HG03095 (cell line): ENCODE data around the gene NFATC3.

Experiments
- ATAC-seq: cut with Tn5 transposase; IDR thresholded peaks from one replicate; pipeline ENCODE4 v1.9.1; 2021; ENCODE audit warnings: moderate library complexity; ENCODE audit not compliant: unreplicated experiment

The NFATC3 gene

DNA sequence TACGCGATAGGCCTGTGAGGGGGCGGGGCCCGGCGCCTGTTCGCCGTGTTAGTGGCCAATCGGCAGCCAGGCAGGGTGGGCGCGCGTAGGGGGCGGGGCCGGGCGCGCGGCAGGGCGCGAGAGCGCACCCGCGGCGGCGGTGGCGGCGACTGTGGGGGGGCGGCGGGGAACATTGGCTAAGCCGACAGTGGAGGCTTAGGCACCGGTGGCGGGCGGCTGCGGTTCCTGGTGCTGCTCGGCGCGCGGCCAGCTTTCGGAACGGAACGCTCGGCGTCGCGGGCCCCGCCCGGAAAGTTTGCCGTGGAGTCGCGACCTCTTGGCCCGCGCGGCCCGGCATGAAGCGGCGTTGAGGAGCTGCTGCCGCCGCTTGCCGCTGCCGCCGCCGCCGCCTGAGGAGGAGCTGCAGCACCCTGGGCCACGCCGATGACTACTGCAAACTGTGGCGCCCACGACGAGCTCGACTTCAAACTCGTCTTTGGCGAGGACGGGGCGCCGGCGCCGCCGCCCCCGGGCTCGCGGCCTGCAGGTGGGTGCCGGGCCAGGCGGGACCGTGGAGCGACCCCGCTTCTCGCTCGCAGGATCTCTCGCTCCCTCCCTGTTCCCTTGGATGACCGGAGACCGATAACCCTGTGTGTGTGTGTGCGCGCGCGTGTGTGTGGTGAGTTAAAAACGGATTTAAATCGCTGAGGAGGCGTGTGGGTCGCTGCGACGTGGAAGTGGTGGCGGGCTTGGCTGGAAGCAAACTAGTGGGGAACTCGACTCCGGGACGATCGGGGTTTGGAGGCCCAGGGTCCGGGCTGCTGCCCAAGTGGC is at the start of gene NFATC3:
TSS of gene NFATC3 (plus strand) at position 112 of the 813 bp plus-strand sequence. CDS start at position 424, 312 bp downstream.
- ATAC-seq = peak; percentile 37

DNA sequence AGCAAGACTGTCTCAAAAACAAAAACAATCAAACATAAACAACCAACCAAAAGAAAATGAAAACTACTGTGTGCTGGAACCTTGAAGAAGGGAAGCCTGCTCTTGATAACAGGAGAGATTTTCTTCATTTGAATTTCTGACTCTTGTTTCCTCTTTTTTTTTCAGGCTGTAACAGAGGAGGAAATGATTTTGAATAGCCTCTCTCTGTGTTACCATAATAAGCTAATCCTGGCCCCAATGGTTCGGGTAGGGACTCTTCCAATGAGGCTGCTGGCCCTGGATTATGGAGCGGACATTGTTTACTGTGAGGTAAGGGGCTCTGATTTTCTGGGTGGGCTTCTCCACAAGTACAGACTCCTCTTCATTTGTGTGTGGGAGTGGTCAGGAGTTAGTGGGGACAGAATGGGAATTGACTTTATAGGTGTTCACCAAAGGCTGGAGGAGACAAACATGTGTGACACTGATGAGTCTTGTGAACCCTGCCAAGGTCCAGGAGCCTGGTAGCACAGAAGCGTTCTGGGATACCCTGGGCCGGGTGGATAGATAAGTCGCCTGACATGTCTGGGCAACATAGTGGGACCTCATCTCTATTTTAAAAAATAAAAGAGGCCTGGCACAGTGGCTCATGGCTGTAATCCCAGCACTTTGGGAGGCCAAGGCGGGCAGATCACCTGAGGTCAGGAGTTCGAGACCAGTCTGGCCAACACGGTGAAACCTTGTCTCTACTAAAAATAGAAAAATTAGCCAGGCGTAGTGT is 47.2 kb upstream of the NFATC3 start:
- no peak for ATAC-seq

DNA sequence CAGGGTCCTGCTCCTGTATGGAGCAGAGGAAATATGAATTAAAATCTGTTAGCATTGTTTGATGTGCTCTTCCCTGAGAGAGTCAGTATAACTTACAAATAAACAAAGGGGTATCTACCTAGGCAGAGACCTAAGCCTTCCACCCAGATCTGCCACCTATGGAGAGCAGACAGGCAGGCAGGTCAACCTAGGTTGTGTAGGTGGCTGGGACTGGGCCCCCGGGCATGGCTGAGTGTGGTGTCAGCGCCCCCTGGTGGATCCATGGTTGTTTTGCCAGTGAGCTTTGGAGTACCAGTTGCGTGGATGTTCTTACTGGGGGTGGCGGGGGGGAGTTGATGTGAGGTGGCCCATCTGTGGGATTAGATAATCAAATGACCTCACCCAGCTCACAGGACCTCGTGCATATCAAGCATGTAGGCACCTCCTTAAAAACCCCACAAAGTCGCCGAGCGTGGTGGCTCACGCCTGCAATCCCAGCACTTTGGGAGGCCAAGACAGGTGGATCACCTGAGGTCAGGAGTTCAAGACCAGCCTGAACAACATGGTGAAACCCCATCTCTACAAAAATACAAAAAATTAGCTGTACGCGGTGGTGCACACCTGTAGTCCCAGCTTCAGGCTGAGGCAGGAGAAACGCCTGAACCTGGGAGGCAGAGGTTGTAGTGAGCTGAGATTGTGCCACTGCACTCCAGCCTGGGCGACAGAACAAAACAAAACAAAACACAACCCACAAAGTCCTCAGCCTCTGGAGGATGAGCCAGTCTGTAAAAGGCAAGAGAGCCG is 44.5 kb upstream of the NFATC3 start:
- ATAC-seq = peak; percentile 56

DNA sequence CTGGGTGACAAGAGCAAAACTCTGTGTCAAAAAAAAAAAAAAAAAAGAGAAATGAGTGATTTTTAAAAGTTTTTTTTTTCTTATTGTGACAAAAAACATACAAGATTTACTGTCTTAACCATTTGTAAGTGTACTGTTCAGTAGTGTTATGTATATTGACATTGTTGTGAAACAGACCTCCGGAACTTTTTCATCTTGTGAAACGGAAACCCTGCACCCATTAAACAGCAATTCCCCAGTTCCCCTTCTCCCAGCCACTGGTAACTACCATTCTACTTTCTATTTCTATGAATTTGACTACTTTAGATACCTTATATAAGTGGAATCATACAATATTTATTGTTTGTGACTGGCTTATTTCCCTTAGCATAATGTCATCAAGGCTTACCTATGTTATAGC is 43.4 kb upstream of the NFATC3 start:
- no peak for ATAC-seq

DNA sequence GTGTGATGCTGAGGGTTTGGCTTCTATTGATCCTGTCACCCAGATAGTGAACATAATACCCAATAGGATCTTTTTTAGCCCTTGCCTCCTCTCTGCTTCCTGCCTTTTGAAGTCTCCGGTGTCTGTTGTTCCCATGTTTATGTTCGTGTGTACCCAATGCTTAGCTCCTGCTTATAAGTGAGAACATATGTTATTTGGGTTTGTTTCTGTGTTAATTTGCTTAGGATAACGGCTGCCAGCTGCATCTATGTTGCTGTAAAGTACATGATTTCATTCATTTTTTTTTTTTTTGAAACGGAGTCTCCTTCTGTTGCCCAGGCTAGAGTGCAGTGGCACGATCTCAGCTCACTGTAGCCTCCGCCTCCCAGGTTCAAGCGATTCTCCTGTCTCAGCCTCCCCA is 39.1 kb upstream of the NFATC3 start:
- no peak for ATAC-seq

DNA sequence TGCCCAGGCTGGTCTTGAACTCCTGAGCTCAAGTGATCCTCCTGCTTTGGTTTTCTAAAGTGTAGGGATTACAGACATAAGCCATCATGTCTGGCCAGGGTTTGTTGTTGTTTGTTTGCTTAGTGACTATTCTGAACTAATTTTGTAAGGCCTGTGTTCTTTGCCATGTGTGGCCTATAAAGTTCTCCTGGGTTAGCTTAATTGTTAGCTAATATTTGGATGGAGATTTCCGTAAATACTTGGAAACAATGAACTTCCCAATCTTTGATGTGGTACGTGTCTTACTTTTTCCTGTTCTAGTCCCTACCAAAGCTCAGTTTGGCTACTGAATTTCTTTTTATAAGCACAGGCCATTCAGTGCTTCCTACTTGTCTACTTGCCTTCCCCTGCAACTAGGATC is 37.2 kb upstream of the NFATC3 start:
- no peak for ATAC-seq

DNA sequence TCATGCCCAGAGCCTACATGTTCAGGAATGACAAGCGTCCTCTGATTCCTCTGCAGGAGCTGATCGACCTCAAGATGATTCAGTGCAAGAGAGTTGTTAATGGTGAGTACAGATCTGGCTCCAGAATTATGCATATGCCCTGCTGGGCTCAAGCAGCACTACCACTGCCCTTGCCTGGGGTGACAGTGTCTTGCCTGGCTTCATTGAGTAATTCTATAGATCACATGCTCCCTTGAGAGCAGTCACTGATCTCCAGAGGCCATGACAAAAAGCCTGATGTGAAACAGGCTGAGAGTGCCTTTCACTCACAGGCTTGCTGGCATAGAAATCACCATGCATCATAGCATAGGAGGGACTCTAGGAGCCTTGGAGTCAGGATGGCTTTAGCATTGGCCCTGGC is 35.7 kb upstream of the NFATC3 start:
- ATAC-seq = no peak

DNA sequence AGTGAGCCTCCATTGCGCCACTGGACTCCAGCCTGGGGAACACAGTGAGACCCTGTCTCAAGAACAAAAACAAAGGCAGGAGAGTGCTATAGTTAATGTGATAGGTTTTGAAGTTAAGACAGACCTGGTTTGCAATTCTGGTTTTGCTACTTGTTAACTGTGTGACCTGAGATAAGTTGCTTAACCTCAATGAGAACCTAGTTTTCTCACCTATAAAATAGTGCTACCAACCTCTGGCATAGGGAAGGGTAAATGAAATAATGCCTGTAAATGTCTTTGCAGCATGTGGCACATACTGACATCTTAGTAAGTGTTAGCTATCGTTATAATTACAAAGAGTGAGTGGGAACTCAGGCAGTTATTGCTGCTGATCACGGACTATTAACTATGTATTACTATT is 29.8 kb upstream of the NFATC3 start:
- no peak for ATAC-seq

DNA sequence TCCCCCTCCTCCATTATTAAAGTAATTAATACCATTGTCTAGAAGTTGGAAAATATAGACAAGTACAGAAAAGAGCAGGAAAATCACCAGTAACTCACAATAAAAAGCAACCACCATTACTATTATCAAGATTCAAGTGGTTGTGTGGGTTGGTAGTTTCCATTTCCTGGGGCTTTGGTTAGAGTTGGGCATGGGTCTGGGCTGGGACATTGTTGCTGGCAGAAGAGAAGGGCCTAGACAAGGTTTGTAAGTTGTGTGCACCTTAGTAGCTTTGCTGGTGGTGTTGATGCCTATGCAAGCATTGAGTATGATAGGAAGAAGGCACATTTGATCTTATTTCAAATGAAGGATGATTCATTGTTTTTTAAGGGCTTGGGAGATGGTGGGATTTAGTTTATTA is 25.4 kb upstream of the NFATC3 start:
- ATAC-seq = no peak

DNA sequence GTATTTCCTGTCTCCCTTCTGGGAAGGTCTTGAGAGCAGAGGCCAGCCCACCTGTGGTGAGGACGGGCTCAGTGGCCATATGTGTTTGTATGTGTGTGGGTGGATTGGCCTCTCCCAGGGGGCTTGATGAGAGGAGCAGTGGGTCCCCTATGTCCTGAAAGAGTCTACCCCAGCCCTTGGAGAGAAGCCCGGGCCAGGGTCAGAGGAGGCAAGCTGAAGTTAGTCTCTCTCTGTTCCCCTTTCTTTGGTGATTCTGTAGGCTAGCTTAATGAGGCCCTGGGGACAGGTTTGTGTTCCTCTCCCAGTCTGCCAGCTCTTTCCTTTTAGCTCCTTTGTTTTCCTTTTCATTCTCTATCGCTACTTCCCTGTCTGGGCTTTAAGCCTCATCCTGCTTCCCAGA is 23.8 kb upstream of the NFATC3 start:
- ATAC-seq = no peak

DNA sequence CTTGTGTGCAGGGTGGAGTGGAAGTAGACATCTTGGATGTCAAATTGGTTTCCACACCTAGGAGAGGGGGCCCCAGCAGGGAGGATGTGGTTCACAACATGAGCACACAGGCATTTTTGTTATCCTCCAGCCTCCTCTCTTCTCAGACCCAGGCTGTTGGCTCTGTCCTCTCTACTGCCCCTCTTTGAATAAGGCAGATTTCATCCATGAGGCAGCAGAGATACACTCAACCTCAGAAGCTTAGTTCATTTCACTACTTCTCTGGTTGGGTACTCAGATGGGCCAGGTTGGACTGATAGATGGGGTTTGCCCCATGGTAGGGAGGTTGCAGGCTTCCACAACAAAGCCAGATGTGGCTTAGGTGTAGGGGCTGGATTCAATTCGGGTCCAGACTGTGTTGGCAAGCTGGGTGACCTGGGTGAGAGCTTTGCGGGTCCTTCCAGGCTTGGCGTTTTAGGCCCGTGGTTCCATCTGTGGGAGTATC is 22.2 kb upstream of the NFATC3 start:
- ATAC-seq = no peak

DNA sequence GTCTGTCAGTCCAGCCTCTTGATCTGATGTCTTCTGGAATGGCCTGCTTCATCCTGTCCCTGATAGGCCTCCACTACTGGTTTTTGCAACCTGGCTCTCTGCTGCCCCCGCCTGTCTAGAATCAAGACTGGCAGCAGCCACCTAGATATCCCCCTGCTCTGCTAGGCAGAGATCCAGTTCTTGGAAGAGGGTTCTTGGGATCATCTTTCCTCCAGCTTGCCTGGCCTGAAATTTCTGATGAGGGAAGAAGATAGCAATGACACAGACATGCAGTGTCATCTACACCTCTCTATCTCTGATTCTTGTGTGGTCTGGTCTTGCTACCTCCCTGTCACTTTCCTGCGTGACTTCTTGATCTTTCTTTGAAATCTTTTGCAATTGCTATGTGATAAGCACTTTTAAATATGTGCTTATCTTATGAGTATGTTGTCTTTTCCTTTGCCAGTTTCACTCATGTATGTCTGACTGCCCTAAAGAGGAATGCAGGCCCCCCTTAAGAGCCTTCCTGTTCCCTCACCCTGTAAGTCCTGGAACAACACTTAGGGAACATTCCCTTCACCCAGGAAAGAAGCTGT is 20.3 kb upstream of the NFATC3 start:
- no peak for ATAC-seq

DNA sequence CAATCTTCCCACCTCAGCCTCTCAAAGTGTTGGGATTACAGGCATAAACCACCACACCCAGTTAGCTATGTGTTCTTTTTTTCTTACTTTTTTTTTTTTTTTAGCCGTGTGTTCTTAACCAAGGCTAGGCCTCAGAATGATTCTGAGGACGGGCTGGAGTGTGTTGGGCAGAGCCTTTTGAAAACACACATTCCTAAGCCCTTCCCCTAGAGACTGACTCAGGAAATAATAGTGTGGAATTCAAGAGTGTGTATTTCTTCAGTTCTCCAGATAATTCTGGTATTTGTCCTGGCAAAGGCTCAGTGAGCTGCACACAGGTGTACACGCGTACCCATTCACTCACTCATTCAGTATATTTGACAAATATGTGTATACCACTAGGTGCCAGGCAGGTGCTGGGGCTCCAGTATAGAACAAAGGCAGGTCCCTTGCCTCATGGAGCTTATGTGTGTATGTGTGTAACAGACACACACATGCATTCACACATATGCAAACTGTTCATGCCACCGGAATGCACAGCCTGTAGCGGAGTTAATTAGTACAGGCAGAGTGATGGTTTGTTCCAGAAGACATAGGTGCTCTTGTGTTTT is 19.4 kb upstream of the NFATC3 start:
- no peak for ATAC-seq

DNA sequence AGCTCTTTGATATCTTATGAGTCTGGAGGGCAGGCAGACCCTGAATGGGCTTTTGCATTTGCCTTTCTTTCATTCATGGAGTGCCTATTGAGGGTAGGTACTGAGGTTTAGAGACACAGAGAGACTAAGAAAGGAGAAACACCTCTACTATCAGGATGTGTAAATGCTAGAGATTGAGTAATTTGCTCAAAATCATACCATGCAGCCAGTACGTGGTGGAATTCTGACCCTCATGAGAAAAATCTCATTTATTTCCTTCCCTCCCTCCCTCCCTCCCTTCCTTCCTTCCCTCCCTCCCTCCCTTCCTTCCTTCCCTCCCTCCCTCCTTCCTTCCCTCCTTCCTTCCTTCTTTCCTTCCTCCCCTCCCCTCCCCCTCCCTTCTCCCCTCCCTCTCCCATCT is 18.4 kb upstream of the NFATC3 start:
- ATAC-seq = no peak

DNA sequence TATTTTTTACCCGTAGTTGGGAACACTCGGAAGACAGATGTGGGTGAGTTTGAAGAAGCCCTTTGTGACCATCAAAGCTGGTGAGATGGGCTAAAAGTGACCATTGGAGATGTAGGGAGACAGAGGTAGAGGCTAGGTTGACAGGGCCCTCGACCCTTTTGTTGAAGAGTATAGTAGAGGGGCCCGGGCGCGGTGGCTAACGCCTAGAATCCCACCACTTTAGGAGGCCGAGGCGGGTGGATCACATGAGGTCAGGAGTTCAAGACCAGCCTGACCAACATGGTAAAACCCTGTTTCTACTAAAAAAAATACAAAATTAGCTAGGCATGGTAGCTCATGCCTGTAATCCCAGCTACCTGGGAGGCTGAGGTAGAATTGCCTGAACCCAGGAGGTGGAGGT is 16.2 kb upstream of the NFATC3 start:
- ATAC-seq = no peak

DNA sequence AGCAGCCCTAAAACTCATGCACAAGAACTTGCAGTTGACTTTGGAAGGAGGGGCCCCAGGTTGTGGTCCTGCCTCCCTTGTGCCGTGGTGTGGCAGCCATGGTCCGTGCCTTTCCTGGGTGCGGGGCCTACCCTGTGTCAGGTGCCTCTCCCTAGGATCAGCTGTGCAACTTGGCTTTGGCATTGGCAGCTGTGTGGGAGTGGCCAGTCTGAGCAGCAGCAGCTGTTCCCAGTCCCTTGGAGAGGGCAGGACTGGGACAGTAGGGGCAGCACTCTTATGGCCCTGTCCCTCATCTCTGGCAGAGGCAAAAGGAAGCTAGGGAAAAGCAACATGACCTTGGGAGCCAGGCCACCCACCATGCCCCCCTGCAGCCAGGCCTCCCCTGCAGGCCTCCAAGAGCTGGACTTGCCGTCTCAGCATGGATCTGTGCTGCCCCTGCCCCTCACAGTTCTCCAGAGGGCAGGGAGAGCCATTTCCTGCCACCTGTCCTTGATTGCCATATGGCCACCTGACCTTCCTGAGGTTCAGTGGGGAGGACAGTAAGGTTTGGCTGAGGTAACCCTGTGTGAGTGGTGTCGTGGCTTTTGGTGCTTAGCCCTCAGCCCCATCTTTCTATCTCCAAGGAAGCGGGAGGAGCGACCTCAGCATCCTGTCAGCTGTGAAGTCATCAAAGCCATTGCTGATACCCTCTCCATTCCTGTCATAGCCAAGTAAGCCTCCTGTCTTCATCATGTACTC is 15.5 kb upstream of the NFATC3 start:
- no peak for ATAC-seq

DNA sequence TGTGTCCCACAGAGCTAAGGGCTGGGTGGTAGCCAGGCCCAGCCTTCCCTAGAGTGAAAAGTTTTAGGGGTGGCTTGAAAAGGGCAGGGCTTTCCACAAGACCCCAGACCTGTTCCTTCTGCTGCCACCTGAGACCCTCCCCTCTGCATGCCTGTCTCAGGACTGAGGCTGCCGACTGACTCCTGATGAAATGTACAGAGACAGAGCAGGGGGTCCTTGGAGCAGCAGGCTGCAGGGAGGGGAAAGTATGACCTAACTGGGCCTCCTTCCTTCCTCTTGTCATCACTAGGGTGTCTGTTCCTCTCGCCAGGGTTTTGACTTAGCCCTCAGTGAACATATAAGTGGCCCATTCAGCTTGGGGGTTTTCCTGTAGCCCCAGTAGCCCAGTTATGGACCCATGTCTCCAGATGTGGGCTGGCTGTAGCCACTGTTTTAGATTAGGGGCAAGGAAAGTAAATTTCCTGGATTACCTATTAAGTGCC is 14.9 kb upstream of the NFATC3 start:
- ATAC-seq = no peak

DNA sequence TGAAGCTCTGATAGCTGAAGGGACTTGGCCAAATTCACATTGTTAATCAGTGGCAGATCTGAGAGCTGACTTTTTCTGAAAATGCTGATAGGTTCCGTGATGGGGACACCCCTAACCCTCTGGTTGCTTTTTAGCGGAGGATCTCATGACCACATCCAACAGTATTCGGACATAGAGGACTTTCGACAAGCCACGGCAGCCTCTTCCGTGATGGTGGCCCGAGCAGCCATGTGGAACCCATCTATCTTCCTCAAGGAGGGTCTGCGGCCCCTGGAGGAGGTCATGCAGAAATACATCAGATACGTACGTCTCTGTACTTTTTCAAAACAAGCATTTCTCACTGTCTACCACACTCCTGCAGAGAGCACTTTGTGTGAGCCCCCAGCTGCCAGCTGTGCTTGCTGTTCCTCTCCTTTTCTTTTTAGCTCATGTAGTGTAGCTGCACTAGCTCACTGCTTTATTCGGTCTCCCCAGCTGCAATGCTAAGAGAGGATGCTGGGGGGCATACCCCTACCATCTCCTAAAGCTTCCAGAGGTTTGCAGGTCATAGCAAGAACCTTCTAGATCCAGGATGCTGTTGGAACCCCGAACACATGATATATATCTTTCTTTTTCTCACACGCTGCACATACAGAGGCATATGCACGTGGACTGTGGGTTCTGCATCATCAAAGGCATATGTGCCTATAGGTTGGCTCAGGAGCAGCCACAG is 14.2 kb upstream of the NFATC3 start:
- no peak for ATAC-seq

DNA sequence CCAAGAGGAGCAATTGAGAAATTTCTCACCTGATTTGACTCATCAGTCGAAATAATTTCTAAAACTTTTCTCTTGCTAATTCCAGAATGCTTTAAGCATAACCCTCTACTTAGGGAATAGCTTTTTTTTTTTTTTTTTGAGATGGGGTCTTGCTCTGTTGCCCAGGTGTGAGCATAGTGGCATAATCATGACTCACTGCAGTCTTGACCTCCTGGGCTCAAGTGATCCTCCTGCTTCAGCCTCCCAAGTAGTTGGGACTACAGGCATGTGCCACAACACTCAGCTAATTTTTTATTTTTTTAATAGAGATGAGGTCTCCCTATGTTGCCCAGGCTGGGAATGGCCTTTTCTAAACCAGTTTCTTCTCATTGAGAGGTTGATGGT is 13.7 kb upstream of the NFATC3 start:
- ATAC-seq = no peak
